ENCODE results near the gene LCE2B.
A peak's percentile ranks its signal among the peaks of the same experiment; 100 is the strongest.

DNA sequence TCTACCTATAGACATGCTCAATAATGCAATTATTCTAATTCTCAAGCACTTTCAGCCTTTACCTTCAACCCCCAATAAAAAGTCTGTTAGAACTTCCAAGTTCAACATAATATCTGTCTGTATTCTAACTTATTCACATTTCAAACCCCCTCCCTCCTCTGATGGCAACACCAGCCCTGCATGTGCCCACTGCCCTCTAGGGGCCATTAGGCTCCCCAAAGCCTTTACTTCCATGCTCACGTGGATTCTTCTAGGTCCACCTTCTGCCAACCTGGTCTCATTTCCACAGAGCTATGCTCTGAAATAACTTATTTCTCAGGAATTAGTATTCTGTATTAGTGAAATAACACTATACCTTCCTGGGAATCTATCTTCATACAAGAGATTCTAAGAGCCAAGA lies 49.7 kb downstream of the LCE2B start:
- TF ChIP-seq, protein P1, sequence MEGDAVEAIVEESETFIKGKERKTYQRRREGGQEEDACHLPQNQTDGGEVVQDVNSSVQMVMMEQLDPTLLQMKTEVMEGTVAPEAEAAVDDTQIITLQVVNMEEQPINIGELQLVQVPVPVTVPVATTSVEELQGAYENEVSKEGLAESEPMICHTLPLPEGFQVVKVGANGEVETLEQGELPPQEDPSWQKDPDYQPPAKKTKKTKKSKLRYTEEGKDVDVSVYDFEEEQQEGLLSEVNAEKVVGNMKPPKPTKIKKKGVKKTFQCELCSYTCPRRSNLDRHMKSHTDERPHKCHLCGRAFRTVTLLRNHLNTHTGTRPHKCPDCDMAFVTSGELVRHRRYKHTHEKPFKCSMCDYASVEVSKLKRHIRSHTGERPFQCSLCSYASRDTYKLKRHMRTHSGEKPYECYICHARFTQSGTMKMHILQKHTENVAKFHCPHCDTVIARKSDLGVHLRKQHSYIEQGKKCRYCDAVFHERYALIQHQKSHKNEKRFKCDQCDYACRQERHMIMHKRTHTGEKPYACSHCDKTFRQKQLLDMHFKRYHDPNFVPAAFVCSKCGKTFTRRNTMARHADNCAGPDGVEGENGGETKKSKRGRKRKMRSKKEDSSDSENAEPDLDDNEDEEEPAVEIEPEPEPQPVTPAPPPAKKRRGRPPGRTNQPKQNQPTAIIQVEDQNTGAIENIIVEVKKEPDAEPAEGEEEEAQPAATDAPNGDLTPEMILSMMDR (conservative IDR thresholded peaks at IDR 0.05; ENCODE audit: low read depth in 2 of 2): peak; percentile 81 to 84
- TF ChIP-seq EZH2 (IDR thresholded peaks at IDR 0.05; ENCODE audit: low read depth, unreplicated experiment): no peak
- TF ChIP-seq POLR2AphosphoS5 (IDR thresholded peaks at IDR 0.05; ENCODE audit: low read depth): no peak
- TF ChIP-seq EZH2phosphoT487 (IDR thresholded peaks at IDR 0.05; ENCODE audit: unreplicated experiment): no peak
- TF ChIP-seq, protein P2, sequence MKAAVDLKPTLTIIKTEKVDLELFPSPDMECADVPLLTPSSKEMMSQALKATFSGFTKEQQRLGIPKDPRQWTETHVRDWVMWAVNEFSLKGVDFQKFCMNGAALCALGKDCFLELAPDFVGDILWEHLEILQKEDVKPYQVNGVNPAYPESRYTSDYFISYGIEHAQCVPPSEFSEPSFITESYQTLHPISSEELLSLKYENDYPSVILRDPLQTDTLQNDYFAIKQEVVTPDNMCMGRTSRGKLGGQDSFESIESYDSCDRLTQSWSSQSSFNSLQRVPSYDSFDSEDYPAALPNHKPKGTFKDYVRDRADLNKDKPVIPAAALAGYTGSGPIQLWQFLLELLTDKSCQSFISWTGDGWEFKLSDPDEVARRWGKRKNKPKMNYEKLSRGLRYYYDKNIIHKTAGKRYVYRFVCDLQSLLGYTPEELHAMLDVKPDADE (IDR thresholded peaks at IDR 0.05): no peak

Data from GM23338 (cell line).